Articular chondrocyte of knee joint (primary cell): Measurements from ENCODE around the gene TEX261. TPM values are rescaled to one million over a fixed set of nuclear protein-coding genes. Genes with fewer than 3 reads are reported as not detected.

ENCODE experiments used
- small RNA-seq: library from RNA; depleted of rRNA; stranded (forward); fragments of <200 nt; gene quantifications from one replicate; pipeline ENCODE3, GENCODE V24; 2012
- total RNA-seq: library from RNA; depleted of rRNA; stranded (reverse); fragments of >200 nt; gene quantifications from 2 replicates; pipeline ENCODE4 v1.2.3, GENCODE V29; 2012

The TEX261 gene
- 42.3 and 48.0 TPM in 2 replicates for total RNA-seq

DNA sequence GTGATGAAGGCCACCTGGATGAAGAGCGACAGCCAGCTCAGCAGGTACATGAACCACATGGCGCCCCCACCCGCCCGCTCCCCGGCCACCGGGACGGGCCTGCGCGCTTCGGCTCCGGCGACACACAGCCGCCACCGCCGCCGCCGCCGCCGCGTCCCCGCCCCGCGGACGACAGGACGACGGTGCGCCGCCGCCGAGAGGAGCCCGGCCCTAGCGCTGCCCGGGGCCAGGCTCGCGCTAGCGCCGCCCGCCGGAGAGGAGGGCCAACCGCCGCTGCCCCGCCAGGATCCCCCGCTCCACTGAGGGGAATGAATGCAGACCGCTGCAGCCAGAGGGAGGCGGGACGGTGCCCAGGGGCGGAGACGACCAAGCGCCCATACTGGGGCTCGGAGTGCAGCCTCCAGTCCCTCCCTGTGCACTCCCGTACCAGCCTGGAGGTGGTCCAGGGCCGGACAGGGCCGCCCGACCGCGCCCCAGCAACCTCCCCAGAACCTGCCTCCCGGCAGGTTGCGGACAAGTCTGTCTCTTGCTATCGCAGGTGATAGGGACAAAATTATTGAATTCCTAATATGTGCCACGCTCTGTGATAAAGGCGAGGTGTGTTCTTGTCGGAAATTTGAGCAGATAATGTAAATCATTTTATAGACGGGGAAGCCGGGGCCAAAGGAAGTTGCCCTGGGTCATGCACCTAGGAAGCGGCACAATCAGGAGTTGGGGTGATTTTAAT is at the start of gene TEX261:
Gene TEX261 (minus strand): TSS at position 175 of the 727 bp plus-strand sequence. CDS start 116 bp downstream, at position 59.

DNA sequence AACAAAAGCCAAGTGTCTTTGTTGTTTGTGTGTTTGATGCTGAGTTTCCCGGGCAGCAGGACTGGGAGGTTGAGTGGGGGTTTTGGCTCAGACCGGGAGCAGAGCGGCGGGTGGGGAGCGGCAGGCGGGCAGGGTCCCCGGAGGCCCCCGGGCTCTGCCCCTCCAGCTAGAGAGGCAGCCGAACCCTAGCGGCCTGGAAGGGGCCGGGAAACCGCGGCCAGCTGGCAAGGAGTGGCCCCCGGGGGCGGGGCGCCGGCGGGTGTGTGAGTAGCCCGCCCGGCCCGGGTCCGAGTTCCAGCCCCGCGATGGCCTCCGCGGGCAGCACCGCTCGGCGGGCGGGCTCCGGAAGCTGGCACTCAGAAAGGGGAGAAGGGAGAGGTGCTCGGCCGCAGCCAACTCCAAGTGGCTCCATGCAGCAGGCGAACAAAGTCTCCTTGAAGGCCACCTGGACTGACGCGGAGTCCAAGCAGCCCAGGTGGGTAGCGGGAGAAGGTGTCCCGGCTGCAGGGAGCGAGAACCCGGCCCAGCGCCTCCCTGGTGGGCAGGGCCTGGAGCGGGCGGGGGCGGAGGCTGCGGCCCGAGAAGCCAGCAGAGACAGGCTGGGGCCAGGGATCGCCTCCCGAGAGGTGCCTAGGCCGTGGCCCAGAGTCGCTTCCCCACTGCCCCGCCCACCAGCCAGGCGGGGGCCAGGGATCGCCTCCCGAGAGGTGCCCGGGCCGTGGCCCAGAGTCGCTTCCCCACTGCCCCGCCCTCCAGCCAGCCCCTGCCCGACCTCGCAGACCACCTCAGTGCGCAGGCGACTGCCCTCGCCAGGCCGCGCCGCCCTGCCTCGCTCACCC is 16.1 kb downstream of the TEX261 start, which contains the start of gene ANKRD53:
Gene ANKRD53 (plus strand): TSS at position 290 of the 839 bp plus-strand sequence. CDS start 16 bp downstream, at position 306.

Small RNAs within 50 kb of the gene (small RNA-seq; reads per million reads assigned to genes)
- not detected for gene RN7SL160P

Other genes starting within 250 kb of the TEX261 start
- under 0.01 TPM in 2 replicates for gene ADD2, start 226.7 kb downstream of the TEX261 start, total RNA-seq
- gene FIGLA, start 204.2 kb downstream of the TEX261 start, total RNA-seq = not detected in 2 replicates
- not detected in 2 replicates for gene CLEC4F, start 174.3 kb downstream of the TEX261 start, total RNA-seq
- gene CD207, start 159.1 kb downstream of the TEX261 start, total RNA-seq = not detected in 2 replicates
- gene VAX2, start 94.3 kb downstream of the TEX261 start, total RNA-seq = 0.65 TPM in 2 replicates
- gene ATP6V1B1, start 59.0 kb downstream of the TEX261 start, total RNA-seq = 0.39 TPM in 1 of 2 replicates, not detected in the other
- gene ANKRD53, start 16.2 kb downstream of the TEX261 start, total RNA-seq = 0.39 and 0.65 TPM in 2 replicates
- gene NAGK, start 73.8 kb upstream of the TEX261 start, total RNA-seq = 52.5 and 57.7 TPM in 2 replicates
- 14.1 and 21.8 TPM in 2 replicates for gene MCEE, start 135.4 kb upstream of the TEX261 start, total RNA-seq
- 20.5 and 20.9 TPM in 2 replicates for gene MPHOSPH10, start 135.8 kb upstream of the TEX261 start, total RNA-seq
- gene PAIP2B, start 232.2 kb upstream of the TEX261 start, total RNA-seq = 0.65 and 1.1 TPM in 2 replicates